Stimulated activated CD4-positive, alpha-beta T cell treated with anti-CD3 and anti-CD28 coated beads, Interleukin-12 subunit alpha, Interleukin-12 subunit beta, amount 100 ng/mL, for 48 hours (primary cell): Measurements from ENCODE around the gene BAIAP2L1.
"Not testable (repeated sequence)": the region's sequence is repeated elsewhere in the genome, so short reads cannot be mapped to it uniquely, and the experiment has no call there.

Experiments used
- DNase-seq, 3 donors: peaks; one replicate each; pipeline ENCODE4 v3.0.0-alpha.2; 2020; ENCODE audit warnings: low read depth in 2 of 3, low spot score in 1 of 3

The BAIAP2L1 gene

DNA sequence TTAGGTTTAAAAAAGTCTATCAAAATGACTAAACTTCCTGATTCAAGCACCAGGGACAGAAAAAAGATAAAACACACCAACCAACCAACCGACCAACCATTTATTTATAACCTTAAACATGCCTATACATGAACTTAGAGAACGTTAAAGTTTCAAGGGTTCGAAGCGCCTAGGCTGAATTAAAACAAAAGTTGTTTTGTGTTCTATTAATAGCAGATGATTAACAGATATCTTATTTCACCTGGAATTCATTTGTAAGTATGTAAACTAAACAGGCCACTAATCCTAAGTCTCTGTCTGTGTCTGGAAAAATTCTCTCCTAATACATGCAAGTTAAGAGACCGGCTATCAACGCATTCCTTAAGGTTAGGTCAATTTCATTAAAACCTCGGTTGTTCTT lies 1.4 kb downstream of the BAIAP2L1 start:
- no peak for DNase-seq

DNA sequence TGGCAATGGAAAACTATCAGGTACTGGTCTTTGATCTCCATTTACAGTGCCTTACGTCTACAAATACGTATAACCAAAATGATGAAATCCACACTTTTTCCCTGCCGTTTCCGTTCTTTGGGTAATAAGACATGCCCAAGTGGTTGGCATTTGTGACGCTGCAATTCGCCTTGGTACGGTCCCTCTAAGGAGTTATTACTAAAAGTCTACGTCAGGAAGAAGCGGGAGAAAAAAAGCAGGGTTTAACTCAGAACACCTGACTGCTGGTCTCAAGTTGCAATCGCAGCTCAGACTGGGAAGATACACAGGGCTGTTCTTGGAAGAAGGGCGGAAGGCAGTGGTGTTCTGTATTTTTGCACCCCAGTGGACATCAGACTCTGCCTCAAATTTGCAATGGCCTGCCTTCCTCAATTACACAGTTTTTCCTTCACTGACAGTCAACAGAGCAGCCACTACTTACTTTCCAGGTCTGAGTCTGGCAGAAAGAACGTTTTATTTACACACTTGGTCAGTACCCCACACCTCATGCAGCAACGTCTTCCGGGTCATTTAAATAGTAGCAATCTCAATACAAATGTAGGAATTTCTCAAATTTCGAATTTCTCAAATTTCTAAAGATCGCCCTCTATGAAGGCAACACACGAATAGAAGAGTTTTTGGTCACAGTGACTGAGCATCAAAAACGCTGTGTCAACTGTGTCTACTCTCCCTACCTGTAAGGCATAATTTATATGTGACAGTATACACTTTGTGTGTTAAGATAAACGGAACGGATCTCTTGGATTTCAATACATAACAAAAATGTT lies 2.1 kb downstream of the BAIAP2L1 start:
- no peak for DNase-seq

DNA sequence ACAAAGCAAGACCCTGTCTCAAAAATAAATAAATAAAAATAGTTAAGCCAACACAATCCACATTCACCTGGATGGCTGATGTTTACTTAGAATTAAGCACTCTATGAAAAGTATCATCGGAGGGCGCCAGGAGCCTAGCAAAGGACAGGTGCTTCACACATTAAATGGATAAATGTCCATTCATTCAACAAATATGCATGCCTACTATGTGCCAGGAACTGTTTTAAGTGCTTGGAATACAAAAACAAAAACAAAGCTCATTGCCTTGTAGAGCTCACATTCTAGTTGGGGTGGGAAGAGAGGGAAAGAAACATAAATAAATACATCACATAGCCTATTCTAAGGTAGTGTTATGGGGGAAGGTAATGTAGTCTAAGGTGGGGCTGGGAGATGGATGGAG lies 4.1 kb downstream of the BAIAP2L1 start:
- DNase-seq, result no peak

DNA sequence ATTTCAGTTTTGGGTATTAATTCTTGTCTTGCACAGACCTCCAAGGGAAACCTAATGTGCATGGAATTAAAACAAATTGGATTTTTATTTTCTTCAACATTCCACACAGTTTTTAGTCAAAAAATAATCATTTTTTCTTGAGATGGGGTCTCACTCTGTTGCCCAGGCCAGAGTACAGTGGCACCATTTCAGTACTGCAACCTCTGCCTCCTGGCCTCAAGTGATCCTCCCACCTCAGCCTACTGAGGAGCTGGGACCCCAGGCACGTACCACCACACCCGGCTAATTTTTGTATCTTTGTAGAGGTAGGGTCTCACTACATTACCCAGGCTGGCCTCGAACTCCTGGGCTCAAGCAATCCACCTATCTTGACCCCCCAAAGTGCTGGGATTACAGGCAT lies 4.9 kb downstream of the BAIAP2L1 start:
- DNase-seq, result no peak

DNA sequence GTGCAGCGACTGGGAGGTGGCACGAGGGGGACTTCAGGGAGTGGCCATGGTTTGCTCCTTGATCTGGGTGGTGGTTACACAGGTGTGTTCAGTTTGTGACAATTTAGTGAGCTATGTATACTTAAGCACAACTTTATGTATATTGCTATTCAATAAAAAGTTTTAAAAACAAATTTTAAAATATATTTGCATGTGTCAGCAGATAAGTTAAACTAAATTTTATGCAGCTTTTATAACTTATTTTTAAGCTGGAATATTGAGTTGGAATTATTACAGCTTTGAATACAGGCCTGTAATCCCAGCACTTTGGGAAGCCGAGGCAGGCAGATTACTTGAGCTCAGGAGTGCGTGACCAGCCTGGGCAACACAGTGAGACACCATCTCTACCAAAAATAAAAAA lies 5.4 kb downstream of the BAIAP2L1 start:
- DNase-seq, result no peak

DNA sequence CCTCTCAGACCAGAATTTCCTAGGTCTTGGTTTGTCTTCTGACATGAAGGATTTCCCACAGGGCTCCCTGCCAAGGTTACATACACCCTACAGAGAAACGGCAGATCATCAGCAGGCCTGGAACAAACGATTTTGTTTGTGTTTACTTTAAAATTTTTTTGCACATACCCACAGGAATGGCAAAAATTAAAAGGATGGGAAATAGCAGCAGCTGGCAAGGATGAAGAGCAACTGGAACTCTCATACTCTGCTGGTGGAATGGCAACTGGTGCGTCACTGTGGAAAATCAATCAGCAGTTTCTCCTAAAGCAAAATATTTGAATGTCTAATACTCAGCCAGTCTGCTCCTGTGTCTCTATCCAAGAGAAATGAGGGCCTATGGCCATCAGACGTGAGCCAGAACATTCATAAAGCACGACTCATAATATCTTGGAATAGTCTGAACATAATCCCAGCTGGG lies 6.5 kb downstream of the BAIAP2L1 start:
- no peak for DNase-seq

DNA sequence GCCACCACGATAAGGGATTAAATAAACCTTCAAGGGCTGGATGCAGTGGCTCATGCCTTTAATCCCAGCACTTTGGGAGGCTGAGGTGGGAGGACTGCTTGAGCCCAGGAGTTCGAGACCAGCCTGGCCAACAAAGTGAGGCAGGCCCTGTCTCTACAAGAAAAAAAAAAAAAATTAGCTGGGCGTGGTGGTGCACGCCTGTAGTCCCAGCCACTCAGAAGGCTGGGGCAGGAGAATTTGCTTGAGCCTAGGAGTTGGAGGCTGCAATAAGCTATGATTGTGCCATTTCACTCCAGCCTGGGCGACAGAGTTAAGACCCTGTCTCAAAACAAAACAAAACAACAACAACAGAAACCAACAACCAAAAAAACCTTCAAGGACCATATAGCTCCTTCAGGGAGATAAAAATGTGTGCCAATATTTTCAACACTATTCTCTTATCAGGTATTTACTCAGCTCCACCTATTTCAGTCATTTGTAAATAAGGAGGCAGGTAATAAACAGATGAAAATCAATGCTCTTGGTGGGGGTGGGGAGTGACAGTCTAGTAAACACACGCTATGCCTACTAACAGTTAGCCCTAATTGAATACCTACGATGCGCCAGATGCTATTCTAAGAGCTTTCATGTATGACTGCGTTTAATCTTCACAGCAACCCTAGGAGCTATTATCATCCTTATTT lies 13.2 kb downstream of the BAIAP2L1 start:
- DNase-seq, result no peak

DNA sequence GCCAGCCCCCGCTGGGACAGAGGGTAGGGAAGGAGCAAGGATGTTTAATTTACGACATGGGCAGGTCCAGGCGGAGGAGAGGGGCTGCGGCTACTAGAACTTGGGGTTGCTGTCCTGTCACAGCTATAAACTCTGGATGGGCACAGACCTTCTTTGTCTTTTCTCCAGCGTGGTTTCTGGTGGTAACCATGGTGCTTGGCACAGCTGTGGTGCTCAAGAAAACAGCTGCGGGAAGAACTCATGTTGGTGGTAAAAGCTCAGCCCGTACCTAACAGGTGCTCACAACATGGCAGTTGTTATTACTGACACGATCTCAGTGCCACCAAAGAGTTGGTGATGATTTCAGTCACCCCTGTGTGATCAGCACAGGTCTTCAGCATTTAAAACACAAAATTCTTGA lies 13.8 kb downstream of the BAIAP2L1 start:
- DNase-seq, result no peak

DNA sequence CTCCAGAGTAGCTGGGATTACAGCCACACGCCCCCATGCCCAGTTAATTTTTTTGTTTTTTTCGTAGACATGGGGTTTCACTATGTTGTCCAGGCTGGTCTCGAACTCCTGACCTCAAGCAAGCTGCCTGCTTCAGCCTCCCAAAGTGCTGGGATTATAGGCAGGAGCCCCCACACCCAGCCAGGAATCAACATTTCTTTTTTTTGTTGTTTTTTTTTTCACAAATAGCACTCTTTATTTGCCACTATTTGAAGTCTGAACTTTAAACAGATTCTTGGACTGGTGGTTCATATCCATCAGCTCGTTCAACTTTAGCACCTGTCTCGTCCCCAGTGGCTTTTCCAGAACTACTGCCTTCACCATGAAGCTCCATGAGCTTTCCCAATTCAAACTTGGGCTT lies 15.4 kb downstream of the BAIAP2L1 start:
- DNase-seq, result not testable (repeated sequence)

DNA sequence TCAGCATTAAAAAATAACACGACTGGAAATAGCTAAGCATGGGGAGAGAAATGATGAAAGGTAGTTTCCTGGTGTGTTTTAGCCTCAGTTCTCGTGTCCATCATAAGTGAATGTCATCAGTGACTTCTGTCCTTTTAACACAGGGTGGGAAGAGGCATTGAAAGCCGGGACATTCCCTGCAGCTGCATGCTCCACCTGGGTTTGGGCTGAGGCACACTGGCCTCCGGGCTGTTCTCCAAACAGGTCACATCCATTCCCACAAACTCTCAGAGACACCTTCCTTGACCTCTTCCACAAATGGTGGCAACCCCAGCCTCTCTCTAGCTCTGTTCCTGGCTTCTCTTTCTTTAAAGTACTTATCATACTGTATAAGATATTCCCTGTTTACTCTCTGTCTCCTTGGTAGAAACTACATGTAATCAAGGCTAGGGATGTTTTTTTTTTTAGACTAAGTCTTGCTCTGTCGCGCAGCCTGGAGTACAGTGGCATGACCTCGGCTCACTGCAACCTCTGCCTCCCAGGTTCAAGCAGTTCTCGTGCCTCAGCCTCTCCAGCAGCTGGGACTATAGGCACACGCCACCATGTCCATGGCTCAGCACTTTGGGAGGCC lies 22.6 kb downstream of the BAIAP2L1 start:
- no peak for DNase-seq

DNA sequence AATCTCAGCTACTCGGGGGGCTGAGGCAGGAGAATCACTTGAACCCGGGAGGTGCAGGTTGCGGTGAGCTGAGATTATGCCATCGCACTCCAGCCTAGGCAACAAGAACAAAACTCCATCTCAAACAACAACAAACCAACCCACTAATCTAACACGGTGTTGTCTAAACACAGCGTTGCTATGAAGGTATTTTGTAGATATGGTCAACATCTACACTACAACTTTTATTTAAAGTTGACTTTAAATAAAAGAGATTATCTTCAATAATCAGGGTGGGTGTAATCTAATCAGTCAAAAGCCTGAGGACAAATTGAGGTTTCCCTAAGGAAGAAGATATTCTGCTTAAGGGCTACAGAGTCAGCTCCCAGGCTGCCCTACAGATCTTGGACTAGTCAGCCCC lies 24.2 kb downstream of the BAIAP2L1 start:
- no peak for DNase-seq

DNA sequence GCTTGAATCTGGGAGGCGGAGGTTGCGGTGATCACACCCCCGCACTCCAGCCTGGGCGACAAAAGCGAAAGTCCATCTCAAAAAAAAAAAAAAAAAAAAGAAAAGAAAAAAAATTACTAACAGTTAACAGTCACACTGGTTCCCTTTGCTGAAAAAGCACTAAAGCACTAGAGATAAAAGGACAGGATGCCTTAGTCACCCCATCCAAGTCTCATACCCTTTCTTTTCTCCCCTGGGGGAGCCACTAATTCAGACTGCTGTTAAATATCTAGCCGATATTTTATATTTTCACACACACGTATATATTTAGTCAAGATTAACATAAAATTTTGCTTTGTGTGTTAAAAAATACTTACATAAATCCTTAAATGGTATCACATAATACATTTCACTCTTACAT lies 25.2 kb downstream of the BAIAP2L1 start:
- DNase-seq, result no peak

DNA sequence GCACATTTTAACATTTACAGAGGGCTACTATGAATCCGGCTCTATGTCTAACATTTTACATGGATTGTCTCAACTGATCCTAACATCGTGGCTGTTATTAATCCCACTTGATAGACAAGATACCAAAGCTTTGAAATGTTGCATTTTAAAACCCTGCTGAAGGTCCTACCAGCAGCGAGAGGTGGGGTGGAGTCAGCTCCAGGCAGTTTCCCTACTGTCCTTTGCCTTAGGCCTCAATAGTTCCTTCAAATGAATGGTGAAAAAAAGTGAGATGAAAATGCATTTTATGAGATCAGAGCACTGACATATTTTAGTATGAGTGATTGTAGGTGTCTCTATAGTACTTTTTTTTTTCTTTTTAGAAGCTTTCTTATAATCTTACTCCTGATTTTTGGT lies 26.6 kb downstream of the BAIAP2L1 start:
- DNase-seq, result no peak

DNA sequence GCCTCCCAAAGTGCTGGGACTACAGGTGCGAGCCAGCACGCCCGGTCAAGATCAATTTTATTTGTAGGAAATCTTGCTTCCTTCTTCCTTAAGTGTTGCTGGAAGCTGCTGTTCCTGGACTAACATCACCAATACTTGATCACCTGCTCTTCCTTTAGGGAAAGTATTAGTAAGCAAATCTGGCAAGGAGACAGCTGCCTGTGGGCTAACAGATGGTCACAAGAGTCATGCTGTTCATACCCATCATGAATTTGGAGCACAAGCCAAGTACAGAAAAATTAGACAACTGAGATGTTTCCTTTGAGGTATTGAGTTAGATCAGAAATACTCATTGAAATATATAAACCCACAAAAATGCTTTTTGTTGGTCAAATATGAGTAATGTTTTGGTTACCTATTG lies 27.9 kb downstream of the BAIAP2L1 start:
- DNase-seq, result no peak

DNA sequence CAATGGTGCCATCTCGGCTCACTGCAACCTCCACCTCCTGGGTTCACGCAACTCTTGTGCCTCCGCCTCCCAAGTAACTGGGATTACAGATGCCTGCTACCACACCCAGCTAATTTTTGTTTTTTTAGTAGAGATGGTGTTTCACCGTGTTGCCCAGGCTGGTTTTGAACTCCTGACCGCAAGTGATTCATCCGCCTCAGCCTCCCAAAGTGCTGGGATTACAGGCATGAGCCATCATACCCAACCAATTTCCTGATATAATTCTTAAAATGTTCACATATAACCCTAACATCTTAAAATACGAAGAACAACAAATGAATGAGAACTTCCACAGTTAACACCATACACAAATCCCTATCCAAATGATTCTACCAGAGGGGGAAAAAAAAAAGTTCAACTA lies 31.2 kb downstream of the BAIAP2L1 start:
- DNase-seq, result no peak

DNA sequence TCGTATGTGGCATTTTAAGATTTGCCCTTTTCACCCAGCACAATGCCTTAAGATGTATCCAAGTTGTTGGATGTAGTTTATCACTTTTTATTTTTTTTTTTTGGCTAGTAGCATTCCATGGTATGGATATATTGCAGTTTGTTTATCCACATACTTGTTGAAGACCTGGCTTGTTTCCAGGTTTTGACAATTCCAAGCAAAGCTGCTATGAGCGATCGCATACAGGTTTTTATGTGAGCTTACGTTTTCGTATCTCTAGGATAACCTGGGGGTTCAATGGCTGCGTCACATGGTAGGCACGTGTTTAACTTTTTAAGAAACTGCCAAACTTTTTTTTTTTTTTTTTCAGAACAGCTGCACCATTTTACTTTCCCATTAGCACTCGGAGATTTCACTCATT lies 32.2 kb downstream of the BAIAP2L1 start:
- no peak for DNase-seq

DNA sequence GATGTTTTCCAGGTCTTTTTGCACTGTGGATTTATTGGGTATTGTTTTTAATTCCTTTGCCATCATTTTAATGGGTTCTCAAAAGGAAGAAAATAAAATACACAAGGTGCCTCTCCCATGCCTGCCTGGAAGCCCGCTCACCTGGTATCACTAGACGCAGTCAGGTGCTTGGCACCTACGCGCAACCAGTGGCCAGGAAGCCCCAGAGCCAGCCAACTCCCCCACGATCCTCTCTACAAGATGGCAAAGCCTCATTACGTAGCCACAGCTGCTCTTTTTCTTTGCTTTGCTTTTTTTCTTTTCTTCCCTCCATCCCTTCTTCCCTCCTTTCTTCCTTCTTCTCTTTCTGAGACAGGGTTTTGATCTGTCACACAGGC lies 34.3 kb downstream of the BAIAP2L1 start:
- no peak for DNase-seq

DNA sequence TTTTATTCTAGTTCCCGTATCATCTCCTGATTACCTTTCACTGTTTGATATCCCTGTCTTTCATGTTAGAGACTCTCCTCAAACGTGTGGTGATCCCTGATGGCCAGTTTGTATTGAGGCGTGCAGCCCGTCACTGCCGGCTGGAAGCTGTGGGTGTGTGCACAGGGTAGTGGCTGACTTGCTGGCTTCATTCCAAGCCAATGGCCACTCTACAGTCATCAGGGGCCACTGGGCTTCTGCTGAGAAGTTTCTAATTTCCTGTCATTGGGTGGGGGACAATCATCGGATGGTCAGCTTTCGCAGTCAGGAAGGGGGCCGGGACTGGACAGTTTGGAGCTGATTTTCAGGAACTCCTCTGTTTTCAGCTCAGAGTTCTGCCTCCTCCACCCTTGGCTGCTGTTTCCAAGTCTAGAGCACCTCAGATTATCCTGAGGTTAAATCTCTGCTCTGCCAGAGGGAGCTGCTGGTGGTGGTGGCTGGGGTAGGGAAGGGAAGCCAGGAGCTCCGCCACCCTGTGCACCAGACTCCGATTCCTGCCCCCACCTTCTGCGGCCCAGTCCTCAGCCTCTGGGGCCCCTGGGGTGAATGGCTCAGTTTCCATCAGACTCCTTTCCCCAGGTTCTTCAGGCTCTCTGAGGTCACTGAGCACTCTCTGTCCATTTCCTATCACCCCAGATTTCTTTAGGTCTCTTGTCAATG lies 34.9 kb downstream of the BAIAP2L1 start:
- no peak for DNase-seq

DNA sequence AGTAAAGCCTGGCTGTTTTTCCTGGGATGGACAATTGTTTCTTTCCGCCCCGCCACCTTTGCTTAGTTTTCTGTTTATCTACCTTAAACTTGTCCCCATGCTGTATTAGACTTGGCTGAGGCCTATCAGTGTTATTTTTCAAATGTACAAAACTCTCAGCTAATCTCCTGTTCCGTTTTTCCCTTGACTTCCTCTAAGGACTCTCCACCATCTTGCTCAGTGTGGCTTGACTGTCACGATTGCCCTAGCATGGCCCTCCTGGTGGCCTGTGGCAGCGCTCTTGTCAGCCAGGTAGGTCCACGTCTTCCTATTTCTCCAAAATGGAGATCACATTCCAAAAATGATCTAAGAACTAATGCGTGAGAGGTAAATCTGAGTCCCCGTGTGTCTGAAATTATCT lies 36.7 kb downstream of the BAIAP2L1 start:
- DNase-seq, result no peak

DNA sequence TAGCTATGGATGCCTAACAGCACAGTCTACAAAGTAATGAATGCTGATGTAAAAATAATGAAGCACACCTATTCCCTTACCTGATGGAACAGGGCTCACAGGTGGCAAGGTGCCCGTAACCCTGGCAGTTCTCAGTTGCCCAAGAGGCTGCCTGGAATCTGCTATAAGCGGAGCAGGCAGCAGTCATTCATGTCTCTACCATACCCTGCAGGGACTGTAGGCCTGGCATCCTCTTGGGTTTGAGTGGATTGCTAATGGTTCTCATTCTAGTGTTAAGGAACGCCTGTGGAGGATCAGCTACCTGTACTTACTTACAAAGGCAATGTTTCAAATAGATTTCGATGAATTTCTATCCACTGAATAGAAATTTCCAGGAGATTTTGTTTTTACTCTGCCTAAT lies 38.4 kb downstream of the BAIAP2L1 start:
- no peak for DNase-seq

DNA sequence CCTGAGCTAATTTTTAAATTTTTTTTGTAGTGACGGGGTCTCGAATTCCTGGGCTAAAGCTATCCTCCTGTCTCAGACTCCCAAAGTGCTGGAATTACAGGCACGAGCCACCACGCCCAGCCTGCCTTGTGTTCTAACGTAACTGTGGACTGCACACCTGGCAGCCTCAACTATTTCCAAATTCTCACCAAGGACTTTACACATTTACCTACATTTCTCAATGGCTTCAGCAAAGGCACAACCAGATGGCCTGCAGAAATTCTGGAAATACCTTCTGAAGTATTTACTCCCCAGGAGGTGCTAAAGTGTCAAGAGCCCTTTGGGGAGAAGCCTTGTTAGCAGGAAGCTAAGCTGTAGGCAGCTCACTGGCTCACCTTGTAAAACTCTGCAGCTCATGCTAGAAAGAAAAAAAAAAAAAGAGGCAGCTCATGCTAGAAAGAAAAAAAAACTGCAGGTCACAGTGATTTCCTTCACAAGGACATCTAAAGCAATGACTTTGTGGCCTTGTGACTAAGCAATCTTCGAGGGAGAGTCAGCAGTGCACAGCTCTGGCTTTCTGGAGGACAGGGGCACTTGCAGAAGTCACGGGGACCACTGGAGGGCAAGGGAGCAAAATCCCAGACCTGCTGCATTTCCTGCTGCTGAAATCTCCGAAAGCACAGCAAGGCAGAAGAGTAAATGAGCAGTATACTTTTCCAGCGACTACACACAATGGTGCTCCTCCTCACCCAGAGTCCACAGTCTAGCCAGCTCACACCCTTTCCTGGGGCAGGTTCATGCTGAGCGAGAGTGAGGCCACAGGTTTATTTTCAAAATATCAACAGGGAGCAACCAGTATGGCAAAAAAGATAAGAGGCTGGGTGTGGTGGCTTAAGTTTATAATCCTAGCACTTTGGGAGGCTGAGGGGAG lies 40.4 kb downstream of the BAIAP2L1 start:
- no peak for DNase-seq
